Small intestine (tissue), 7 donors: ENCODE results near the gene MFSD6. TPM values are rescaled to one million over a fixed set of nuclear protein-coding genes. Genes with fewer than 3 reads are reported as not detected.
"Not testable (repeated sequence)": the region's sequence is repeated elsewhere in the genome, so short reads cannot be mapped to it uniquely, and the experiment has no call there.

Experiments used
- DNase-seq, 2 donors: peaks; one replicate each; pipeline versions ENCODE4 v3.0.0 to v3.0.0-alpha.2; 2013
- FAIRE-seq: peaks from 2 replicates; lab custom pipeline; 2012; peaks lifted over from hg19 to GRCh38; lab: Jason Lieb, UNC
- H3K27ac ChIP-seq, 3 donors: one replicate each; pipeline ENCODE4 v1.5.1; 2013; ENCODE audit warnings: low read length in 2 of 3, mild to moderate bottlenecking in 2 of 3, control low read depth in 1 of 3, inconsistent platforms in 1 of 3, low read depth in 1 of 3, moderate library complexity in 1 of 3
- H3K27me3 ChIP-seq, 3 donors: one replicate each; pipeline ENCODE4 v1.6.1; 2013; ENCODE audit warnings: low read length in 3 of 3, inconsistent platforms in 1 of 3; ENCODE audit not compliant: control insufficient read depth in 3 of 3, insufficient read depth in 3 of 3
- H3K36me3 ChIP-seq, 3 donors: one replicate each; pipeline ENCODE4 v1.6.1; 2013; ENCODE audit warnings: low read length in 3 of 3, inconsistent platforms in 1 of 3, low read depth in 1 of 3, mild to moderate bottlenecking in 1 of 3, moderate library complexity in 1 of 3; ENCODE audit not compliant: control insufficient read depth in 3 of 3, insufficient read depth in 2 of 3
- H3K4me1 ChIP-seq, 3 donors: one replicate each; pipeline ENCODE4 v1.6.1; 2013; ENCODE audit warnings: low read length in 2 of 3, inconsistent platforms in 1 of 3, low read depth in 1 of 3, mild to moderate bottlenecking in 1 of 3, moderate library complexity in 1 of 3; ENCODE audit not compliant: control insufficient read depth in 3 of 3, insufficient read depth in 2 of 3
- H3K4me3 ChIP-seq, 3 donors: one replicate each; pipeline ENCODE4 v1.5.1; 2013; ENCODE audit warnings: low read length in 3 of 3, control low read depth in 1 of 3, inconsistent platforms in 1 of 3, low read depth in 1 of 3, mild to moderate bottlenecking in 1 of 3, moderate library complexity in 1 of 3
- H3K9me3 ChIP-seq, 2 donors: one replicate each; pipeline ENCODE4 v1.6.1; 2013; ENCODE audit warnings: low read depth in 1 of 2, low read length in 1 of 2; ENCODE audit not compliant: control insufficient read depth in 2 of 2, insufficient read depth in 1 of 2
- WGBS, 3 donors: extraction: QIAGEN DNeasy Blood & Tissue Kit; methylation state at CpG; one replicate each; pipeline ENCODE4 v1.1.7; 2013; 5-methylcytosine and 5-hydroxymethylcytosine counted together
- polyA plus RNA-seq, 4 donors: library from polyadenylated mRNA; stranded (reverse) in 3 of 4; unstranded in 1 of 4; fragments of 200-250 nt in 3 of 4; fragments of 120-200 nt in 1 of 4; gene quantifications; one replicate each; pipeline versions ENCODE4 v1.2.1 to v1.2.3, GENCODE V29; 2013
- donor health status: healthy with polysubstance abuse.
- donor health status: control.
- donor health status: control.
- donor health status: Bipolar disorder and iron deficiency.
- donor health status: healthy.

The MFSD6 gene
- polyA plus RNA-seq, 4 donors, result 5.9 to 24.4 (median 15.1) TPM

GRCh38 chr2:190417045-190417842 lies 9.1 kb downstream of the MFSD6 start:
- Histone ChIP-seq H3K27ac (no peak overlapping the region), H3K9me3 (no peaks in the 10 kb centered on the region), H3K27me3 (no peaks in the 10 kb centered on the region), H3K36me3 (peaks cover 0 to 8% (median 0%) of the 10 kb centered on the region in 3 donors), H3K4me1 (peaks cover 0 to 7% (median 3%) of the 10 kb centered on the region in 3 donors), H3K4me3 (no peak overlapping the region)
- FAIRE-seq (no peak), DNase-seq (no peak)
- WGBS, 3 donors, result 85 to 89% (median 89%) methylated on average over 9 of the region's 9 CpGs

- Histone ChIP-seq H3K36me3 (peaks cover 0 to 6% (median 0%) of the 10 kb centered on the region in 3 donors), H3K27me3 (no peaks in the 10 kb centered on the region), H3K4me3 (no peak overlapping the region), H3K27ac (no peak overlapping the region), H3K9me3 (no peaks in the 10 kb centered on the region), H3K4me1 (peaks cover 0 to 5% (median 2%) of the 10 kb centered on the region in 3 donors)
- FAIRE-seq (no peak), DNase-seq (no peak)
- 86 to 96% (median 94%) methylated on average over 1 of the region's 1 CpG for WGBS, 3 donors
Measured at GRCh38 chr2:190418727-190419126, 10.6 kb downstream of the MFSD6 start.

- DNase-seq, result no peak
- H3K36me3 ChIP-seq, result peaks cover 0 to 2% (median 2%) of the 10 kb centered on the region in 3 donors
- no peak for FAIRE-seq
- H3K4me1 ChIP-seq, result peaks cover 0 to 2% (median 2%) of the 10 kb centered on the region in 3 donors
- no peaks in the 10 kb centered on the region for H3K27me3 ChIP-seq
- H3K27ac ChIP-seq, result no peak overlapping the region
- 64 to 78% (median 77%) methylated on average over 1 of the region's 1 CpG for WGBS, 3 donors
- no peak overlapping the region for H3K4me3 ChIP-seq
- H3K9me3 ChIP-seq, result no peaks in the 10 kb centered on the region
Measured at GRCh38 chr2:190420801-190421200, 12.6 kb downstream of the MFSD6 start.

GRCh38 chr2:190425221-190425866 lies 17.2 kb downstream of the MFSD6 start:
- no peak overlapping the region for H3K4me3 ChIP-seq
- FAIRE-seq (no peak), DNase-seq (no peak)
- peaks cover 0 to 4% (median 2%) of the 10 kb centered on the region in 3 donors for H3K36me3 ChIP-seq
- no peaks in the 10 kb centered on the region for H3K27me3 ChIP-seq
- H3K27ac ChIP-seq, result no peak overlapping the region
- peaks cover 0 to 6% (median 2%) of the 10 kb centered on the region in 3 donors for H3K4me1 ChIP-seq
- no peaks in the 10 kb centered on the region for H3K9me3 ChIP-seq
- WGBS, 3 donors, result 89 to 92% (median 91%) methylated on average over 1 of the region's 1 CpG

GRCh38 chr2:190425883-190426658 lies 17.9 kb downstream of the MFSD6 start:
- DNase-seq (no peak), FAIRE-seq (no peak)
- Histone ChIP-seq H3K36me3 (peaks cover 0 to 4% (median 2%) of the 10 kb centered on the region in 3 donors), H3K4me3 (no peak overlapping the region), H3K9me3 (no peaks in the 10 kb centered on the region), H3K27ac (no peak overlapping the region), H3K4me1 (peaks cover 0 to 6% (median 2%) of the 10 kb centered on the region in 3 donors), H3K27me3 (no peaks in the 10 kb centered on the region)

GRCh38 chr2:190430866-190431265 lies 22.7 kb downstream of the MFSD6 start:
- FAIRE-seq, H3K27me3 ChIP-seq: not testable (repeated sequence)
- 96 to 100% (median 98%) methylated on average over 3 to 26 of the region's 26 CpGs for WGBS, 3 donors

GRCh38 chr2:190431907-190432306 lies 23.8 kb downstream of the MFSD6 start:
- DNase-seq, result no peak
- H3K4me3 ChIP-seq, result no peak overlapping the region
- peak; percentile 10 for FAIRE-seq
- H3K27ac ChIP-seq, result peak overlapping the region in 1 of 3 donors; percentile 82
- peaks cover under 1 to 4% (median 2%) of the 10 kb centered on the region in 3 donors for H3K4me1 ChIP-seq
- H3K27me3 ChIP-seq, result no peaks in the 10 kb centered on the region
- H3K9me3 ChIP-seq, result no peaks in the 10 kb centered on the region
- H3K36me3 ChIP-seq, result peaks cover 2 to 5% (median 2%) of the 10 kb centered on the region in 3 donors

More at GRCh38 chr2:190430866-190431265, 22.7 kb downstream of the MFSD6 start:
- not testable (repeated sequence) for H3K4me1 ChIP-seq, H3K27ac ChIP-seq, H3K9me3 ChIP-seq, H3K36me3 ChIP-seq, DNase-seq, H3K4me3 ChIP-seq
